H1 (cell line): ENCODE measurements around the gene EED. TPM values are rescaled to one million over a fixed set of nuclear protein-coding genes. Genes with fewer than 3 reads are reported as not detected.

Experiments used
- BACH1 ChIP-seq: IDR thresholded peaks from 2 replicates; pipeline ENCODE4 v1.6.1; 2012; ENCODE audit warnings: low read length, improper control_type of control experiment
- BRCA1 ChIP-seq: IDR thresholded peaks from 2 replicates; pipeline ENCODE4 v1.6.1; 2012; ENCODE audit warnings: low read depth, low read length, improper control_type of control experiment
- CHD2 ChIP-seq: IDR thresholded peaks from 2 replicates; pipeline ENCODE4 v1.6.1; 2012; ENCODE audit warnings: low read length, improper control_type of control experiment
- GABPA ChIP-seq: IDR thresholded peaks from 2 replicates; pipeline ENCODE4 v1.6.1; 2011; ENCODE audit warnings: mild to moderate bottlenecking, low read length, moderate library complexity, borderline replicate concordance; ENCODE audit not compliant: insufficient read depth
- polyA plus RNA-seq, 7 experiments: library from polyadenylated mRNA; depleted of rRNA in 3 of 7; stranded (reverse) in 5 of 7; unstranded in 2 of 7; fragments of >200 nt in 5 of 7; fragments of 200-250 nt in 2 of 7; gene quantifications; 1 replicate in 5 of 7; 2 replicates in 1 of 7; 4 replicates in 1 of 7; pipeline versions ENCODE4 v1.2.1 to v1.2.3, GENCODE V29; 2011 to 2013; ENCODE audit warnings: missing spikeins in 2 of 7, mixed read lengths in 2 of 7
- total RNA-seq: library from RNA; stranded (reverse); fragmentation: NEBNext Ultra II Directional; extraction: Animal tissue kit (Norgen Biotek cat#: 25700); gene quantifications from 2 replicates; pipeline ENCODE4 v1.2.1, GENCODE V29; 2021

Gene EED
- total and polyA plus RNA-seq, 2 of the 8 experiments (the other 6 are each of a cell fraction or from before 2014, with no cell fraction given) = 12.6 to 26.9 TPM

- TF ChIP-seq CHD2 (peak; percentile 83), GABPA (peak; percentile 95), BACH1 (no peak), BRCA1 (no peak)
Measured at GRCh38 chr11:86302092-86302793, 57.7 kb downstream of the EED start, which contains the start of gene HIKESHI (continued).
